Lower lobe of right lung (tissue), 2 donors: ENCODE data around the gene PDE7B. TPM values are rescaled to one million over a fixed set of nuclear protein-coding genes. Genes with fewer than 3 reads are reported as not detected.
"Not testable (repeated sequence)": the region's sequence is repeated elsewhere in the genome, so short reads cannot be mapped to it uniquely, and the experiment has no call there.

Source experiments
- ATAC-seq, 2 donors: fragments of 200-7000 bp; cut with Tn5 transposase; one replicate each; pipeline ENCODE4 v1.9.1; 2020 to 2022; ENCODE audit warnings: mild to moderate bottlenecking in 2 of 2, moderate library complexity in 2 of 2
- DNase-seq: peaks from one replicate; pipeline ENCODE4 v3.0.0-alpha.2; 2020
- H3K27ac ChIP-seq: fragments of 200-600 bp; one replicate; pipeline ENCODE4 v1.8.0; 2022
- H3K27me3 ChIP-seq: fragments of 200-600 bp; one replicate; pipeline ENCODE4 v1.8.0; 2022; ENCODE audit warnings: low read depth
- H3K36me3 ChIP-seq: fragments of 200-600 bp; one replicate; pipeline ENCODE4 v1.8.0; 2022; ENCODE audit warnings: mild to moderate bottlenecking
- H3K4me1 ChIP-seq: fragments of 200-600 bp; one replicate; pipeline ENCODE4 v1.8.0; 2022
- H3K4me3 ChIP-seq: fragments of 200-600 bp; one replicate; pipeline ENCODE4 v1.8.0; 2022; ENCODE audit warnings: mild to moderate bottlenecking
- H3K9me3 ChIP-seq: fragments of 200-600 bp; one replicate; pipeline ENCODE4 v1.8.0; 2022
- CTCF ChIP-seq: fragments of 200-600 bp; IDR thresholded peaks from one replicate; pipeline ENCODE4 v1.8.0; 2022; ENCODE audit warnings: antibody characterized with exemption, mild to moderate bottlenecking
- intact Hi-C: fragments of 100-400 bp; cut with DNase I; formaldehyde crosslinking; loops from one replicate; pipeline ENCODE4 v1.11.0; 2022
- total RNA-seq: library from RNA; stranded (reverse); fragmentation: NEBNext Ultra II Directional; extraction: Animal tissue kit (Norgen Biotek cat#: 25700); gene quantifications from one replicate; pipeline ENCODE4 v1.2.1, GENCODE V29; 2021
- donor health status: DM: no; HTN: yes; CAD: no; lungs with severe emphysema.

PDE7B gene
- total RNA-seq, 1 donor from 2014 or later = 2.2 TPM

- Histone ChIP-seq H3K9me3 (no peaks in the 10 kb centered on the region), H3K27me3 (no peaks in the 10 kb centered on the region), H3K27ac (no peak overlapping the region), H3K36me3 (no peaks in the 10 kb centered on the region), H3K4me1 (no peaks in the 10 kb centered on the region), H3K4me3 (no peak overlapping the region)
- intact Hi-C loops = no loop called here
- no peak for TF ChIP-seq CTCF
- no peak for ATAC-seq
- DNase-seq = no peak
Measured at GRCh38 chr6:136213012-136213539, 361.6 kb downstream of the PDE7B start.

DNA sequence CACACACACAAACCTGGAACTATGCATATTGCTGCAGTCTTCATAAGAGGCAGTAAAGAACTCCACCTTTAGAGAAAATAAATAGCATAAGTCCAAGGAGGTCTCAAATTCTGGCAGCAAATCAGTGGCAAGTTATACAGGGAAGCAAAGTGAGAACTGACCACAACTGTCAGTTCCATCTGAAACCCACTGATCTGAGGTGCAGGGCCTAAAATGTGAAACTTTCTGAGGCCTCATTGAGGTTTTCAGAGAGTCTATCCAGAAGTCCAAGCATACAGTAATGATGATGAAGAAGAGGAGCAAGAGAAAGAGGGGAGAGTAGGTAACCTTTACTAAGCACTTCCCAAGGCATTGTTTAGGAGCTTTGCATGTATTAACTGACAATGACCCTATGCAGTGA, 362.4 kb downstream of the PDE7B start:
- Histone ChIP-seq H3K4me1 (no peaks in the 10 kb centered on the region), H3K4me3 (no peak overlapping the region), H3K27ac (no peak overlapping the region), H3K27me3 (no peaks in the 10 kb centered on the region), H3K9me3 (no peaks in the 10 kb centered on the region), H3K36me3 (no peaks in the 10 kb centered on the region)
- intact Hi-C loops = no loop called here
- TF ChIP-seq CTCF = no peak
- no peak for DNase-seq
- ATAC-seq = no peak

- Histone ChIP-seq H3K36me3 (no peaks in the 10 kb centered on the region), H3K4me3 (no peak overlapping the region), H3K27me3 (no peaks in the 10 kb centered on the region), H3K4me1 (no peaks in the 10 kb centered on the region), H3K27ac (no peak overlapping the region), H3K9me3 (no peaks in the 10 kb centered on the region)
- DNase-seq = no peak
- ATAC-seq = no peak
- no peak for TF ChIP-seq CTCF
- intact Hi-C loops = no loop called here
Measured at GRCh38 chr6:136216503-136217401, 365.3 kb downstream of the PDE7B start.

- H3K4me1 ChIP-seq = peaks cover 16% of the 10 kb centered on the region
- DNase-seq, ATAC-seq, H3K9me3 ChIP-seq, H3K4me3 ChIP-seq, H3K27me3 ChIP-seq, H3K27ac ChIP-seq, H3K36me3 ChIP-seq: not testable (repeated sequence)
- intact Hi-C loops = loop anchor here (10.0 kb wide), 1 partner anchor 190 kb away; no protein-coding TSS in a partner anchor
Measured at GRCh38 chr6:136224974-136225373, 373.5 kb downstream of the PDE7B start.

- no peak for DNase-seq
- intact Hi-C loops = loop anchor here (10.0 kb wide), 1 partner anchor 191 kb away; no protein-coding TSS in a partner anchor
- Histone ChIP-seq H3K27me3 (no peaks in the 10 kb centered on the region), H3K9me3 (no peaks in the 10 kb centered on the region), H3K36me3 (no peaks in the 10 kb centered on the region), H3K4me1 (peaks cover 16% of the 10 kb centered on the region), H3K27ac (no peak overlapping the region), H3K4me3 (no peak overlapping the region)
- no peak for TF ChIP-seq CTCF
- ATAC-seq = peak in 1 of 2 donors; percentile 33
Measured at GRCh38 chr6:136225496-136225895, 374.0 kb downstream of the PDE7B start.
